CD8-positive, alpha-beta memory T cell (primary cell): ENCODE data around the gene STYXL1. TPM values are rescaled to one million over a fixed set of nuclear protein-coding genes. Genes with fewer than 3 reads are reported as not detected.

Experiments
- CTCF ChIA-PET: fragments of 350-600 bp; sonication (Branson Sonifier 250); formaldehyde crosslinking; loops from one replicate; lab custom pipeline; 2021; ENCODE audit warnings: antibody characterized with exemption; lab: Charles Lee
- POLR2A ChIA-PET: fragments of 350-600 bp; sonication (Branson Sonifier 250); formaldehyde crosslinking; loops from one replicate; lab custom pipeline; 2021; ENCODE audit warnings: antibody characterized with exemption; lab: Charles Lee
- DNase-seq, 5 donors: peaks; one replicate each; pipeline versions ENCODE4 v3.0.0 to v3.0.0-alpha.2; 2020 to 2022; ENCODE audit warnings: mixed read lengths in 1 of 5
- H3K27ac ChIP-seq: one replicate; pipeline ENCODE4 v1.7.0; 2013; ENCODE audit warnings: low read depth, mild to moderate bottlenecking, low read length, moderate library complexity
- H3K27me3 ChIP-seq: 2 replicates; pipeline ENCODE4 v1.7.0; 2013; ENCODE audit warnings: low read length, mild to moderate bottlenecking; ENCODE audit not compliant: insufficient read depth, poor library complexity, severe bottlenecking
- H3K36me3 ChIP-seq: 2 replicates; pipeline ENCODE4 v1.7.0; 2013; ENCODE audit warnings: mild to moderate bottlenecking, low read length, moderate library complexity; ENCODE audit not compliant: insufficient read depth
- H3K4me1 ChIP-seq: 2 replicates; pipeline ENCODE4 v1.7.0; 2013; ENCODE audit warnings: mild to moderate bottlenecking, low read length, moderate library complexity; ENCODE audit not compliant: insufficient read depth
- H3K4me3 ChIP-seq: 2 replicates; pipeline ENCODE4 v1.7.0; 2013; ENCODE audit warnings: mild to moderate bottlenecking, low read length
- H3K9me3 ChIP-seq: 2 replicates; pipeline ENCODE4 v1.7.0; 2013; ENCODE audit warnings: mild to moderate bottlenecking, low read length
- H3K27ac Mint-ChIP-seq, 8 donors: one replicate each; pipeline ENCODE4 v1.8.0; 2020 to 2021; ENCODE audit warnings: mixed read lengths in 8 of 8, mild to moderate bottlenecking in 6 of 8, inconsistent platforms in 3 of 8, moderate library complexity in 3 of 8
- H3K27me3 Mint-ChIP-seq, 2 donors: one replicate each; pipeline ENCODE4 v1.8.0; 2020 to 2021; ENCODE audit warnings: mixed read lengths in 2 of 2, mild to moderate bottlenecking in 1 of 2, moderate library complexity in 1 of 2
- H3K36me3 Mint-ChIP-seq, 3 donors: one replicate each; pipeline ENCODE4 v1.8.0; 2020 to 2021; ENCODE audit warnings: mixed read lengths in 3 of 3, inconsistent platforms in 1 of 3, mild to moderate bottlenecking in 1 of 3
- H3K4me1 Mint-ChIP-seq, 3 donors: one replicate each; pipeline ENCODE4 v1.8.0; 2020 to 2021; ENCODE audit warnings: mixed read lengths in 3 of 3, inconsistent platforms in 1 of 3, mild to moderate bottlenecking in 1 of 3
- H3K4me3 Mint-ChIP-seq, 7 donors: one replicate each; pipeline ENCODE4 v1.8.0; 2020 to 2021; ENCODE audit warnings: mixed read lengths in 7 of 7, mild to moderate bottlenecking in 6 of 7, moderate library complexity in 4 of 7, inconsistent platforms in 2 of 7
- H3K9me3 Mint-ChIP-seq, 5 donors: one replicate each; pipeline ENCODE4 v1.8.0; 2020 to 2022; ENCODE audit warnings: mixed read lengths in 5 of 5, mild to moderate bottlenecking in 3 of 5, moderate library complexity in 2 of 5, inconsistent platforms in 1 of 5
- polyA plus RNA-seq: library from polyadenylated mRNA; unstranded; fragments of 300-500 nt; fragmentation: Illumina TruSeq; gene quantifications from one replicate; pipeline ENCODE4 v1.2.3, GENCODE V29; 2021
- total RNA-seq, 2 experiments: library from RNA; stranded (reverse); gene quantifications; one replicate each; pipeline ENCODE4 v1.2.3, GENCODE V29; 2021

Gene STYXL1
- total and polyA plus RNA-seq, 3 experiments from 2014 or later, result 40.2 to 60.9 (median 40.7) TPM

DNA sequence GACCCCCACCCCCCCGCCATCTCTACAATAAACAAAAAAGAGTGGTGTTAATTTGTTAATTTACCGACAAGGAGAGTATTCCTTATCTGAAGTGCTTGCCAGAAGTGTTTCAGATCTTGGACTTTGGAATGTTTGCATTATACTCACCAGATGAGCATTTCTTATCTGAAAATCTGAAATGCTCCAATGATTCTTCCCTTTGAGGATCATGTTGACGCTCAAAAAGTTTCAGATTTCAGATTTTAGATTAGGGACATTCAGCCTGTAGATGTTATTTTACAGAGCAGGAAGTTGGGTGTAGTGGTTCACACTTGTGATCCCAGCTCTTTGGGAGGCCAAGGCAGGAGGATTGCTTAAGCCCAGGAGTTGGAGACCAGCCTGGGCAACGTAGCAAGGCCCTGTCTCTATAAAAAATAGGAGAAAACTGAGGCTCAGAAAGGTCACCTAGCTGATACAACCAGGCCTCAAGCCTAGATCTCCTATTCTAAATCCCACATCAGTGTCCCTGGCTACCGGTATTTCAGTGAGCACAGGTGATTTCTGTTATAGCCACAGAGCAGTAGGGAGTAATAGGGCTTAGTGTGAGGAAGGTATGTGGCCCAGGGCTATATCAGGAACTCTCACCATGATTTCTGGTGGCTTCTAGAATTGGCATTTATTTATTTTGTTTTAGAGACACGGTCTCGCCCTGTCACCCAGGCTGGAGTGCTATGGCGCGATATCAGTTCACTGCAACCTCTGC lies 88.8 kb downstream of the STYXL1 start:
- H3K27ac ChIP-seq, result no peak overlapping the region
- CTCF ChIA-PET, result no interaction called here

DNA sequence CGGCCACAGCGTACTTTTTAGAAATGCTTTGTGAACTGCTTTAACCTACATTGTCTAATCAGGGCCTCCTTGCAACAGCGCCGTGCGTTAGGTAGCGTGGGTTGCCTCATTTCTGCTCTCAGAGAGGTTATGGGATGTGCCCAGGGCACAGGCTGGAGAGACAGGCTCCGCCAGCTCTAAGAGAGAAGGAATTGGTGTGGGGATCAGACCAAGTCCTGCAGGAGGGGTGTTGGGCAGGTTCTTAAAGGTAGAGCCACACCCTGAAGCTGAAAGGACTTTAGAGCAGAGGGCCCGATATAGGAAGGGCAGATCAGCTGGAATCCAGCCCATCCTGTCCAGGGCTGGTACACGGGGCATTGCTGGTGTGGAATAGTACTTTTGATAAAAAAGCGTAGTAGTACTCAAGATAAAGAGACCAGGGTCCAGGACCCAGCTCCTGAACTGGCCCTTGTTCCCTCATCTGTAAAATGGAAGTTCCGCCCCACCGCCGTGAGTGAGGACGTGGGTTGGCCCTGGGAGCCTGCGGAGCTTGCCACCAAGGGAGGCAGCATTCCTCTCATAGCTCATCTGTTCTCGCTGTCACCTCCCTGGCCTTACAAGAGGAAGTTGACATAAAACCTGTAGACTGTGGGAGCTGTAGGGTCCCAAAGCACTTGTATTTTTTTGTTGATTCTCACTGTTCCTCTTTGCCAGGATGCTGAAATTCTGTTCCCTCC lies 90.6 kb downstream of the STYXL1 start:
- Mint-ChIP-seq H3K9me3 (no peaks in the 10 kb centered on the region), H3K27ac (no peak overlapping the region), H3K27me3 (no peaks in the 10 kb centered on the region), H3K4me1 (no peaks in the 10 kb centered on the region), H3K4me3 (no peak overlapping the region), H3K36me3 (peaks cover 0 to 70% (median 6%) of the 10 kb centered on the region in 3 donors)
- ChIA-PET POLR2A (interaction anchor here (0.5 kb wide), 1 partner anchor 358 kb away, joined by 4 read pairs; no protein-coding TSS in a partner anchor), CTCF (no interaction called here)
- Histone ChIP-seq H3K27ac (no peak overlapping the region), H3K27me3 (no peaks in the 10 kb centered on the region), H3K4me3 (no peak overlapping the region), H3K4me1 (no peaks in the 10 kb centered on the region), H3K36me3 (peaks cover 4% of the 10 kb centered on the region), H3K9me3 (no peaks in the 10 kb centered on the region)
- DNase-seq, result peak in 1 of 5 donors; percentile 12

More for the DNA sequence above, 88.8 kb downstream of the STYXL1 start:
- Mint-ChIP-seq H3K36me3 (peaks cover 0 to 73% (median 10%) of the 10 kb centered on the region in 3 donors), H3K27ac (peak overlapping the region in 1 of 8 donors; percentile 29), H3K4me3 (no peak overlapping the region), H3K9me3 (no peaks in the 10 kb centered on the region), H3K4me1 (peaks cover 0 to 5% (median 0%) of the 10 kb centered on the region in 3 donors), H3K27me3 (no peaks in the 10 kb centered on the region)
- Histone ChIP-seq H3K36me3 (peaks cover 4% of the 10 kb centered on the region), H3K27me3 (no peaks in the 10 kb centered on the region), H3K4me1 (no peaks in the 10 kb centered on the region), H3K9me3 (no peaks in the 10 kb centered on the region), H3K4me3 (no peak overlapping the region)
- DNase-seq, result no peak
- POLR2A ChIA-PET, result no interaction called here

DNA sequence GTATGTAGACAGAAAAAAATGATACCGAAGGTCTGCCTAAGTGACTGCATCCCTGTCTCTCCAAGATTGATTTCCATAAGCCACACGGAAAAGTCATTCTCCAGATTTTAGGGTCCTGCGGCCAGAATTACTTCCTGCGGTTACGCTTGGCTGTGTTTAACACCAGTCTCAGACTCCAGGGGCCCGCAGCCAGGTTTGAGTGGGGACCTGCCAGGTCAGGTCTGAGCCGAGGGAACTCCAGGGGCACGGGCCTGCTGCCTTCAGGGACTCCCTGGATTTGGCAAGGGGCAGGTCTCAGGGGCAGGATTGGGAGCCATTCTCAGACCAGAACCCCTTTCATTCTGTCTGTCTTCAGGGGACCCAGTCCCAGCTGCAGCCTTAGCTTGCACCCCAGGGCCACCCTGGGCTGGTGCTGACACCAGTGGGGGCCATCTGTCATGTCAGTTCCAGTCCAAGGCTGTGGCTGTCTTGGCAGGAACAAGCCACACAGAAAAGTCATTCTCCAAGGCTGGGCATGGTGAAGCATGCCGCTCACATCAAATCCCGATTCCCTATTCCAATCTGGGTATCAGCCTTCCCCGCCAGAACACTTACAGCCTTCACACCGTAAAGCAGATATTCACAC lies 92.4 kb downstream of the STYXL1 start:
- H3K36me3 Mint-ChIP-seq, result peaks cover 0 to 59% (median 6%) of the 10 kb centered on the region in 3 donors
- POLR2A ChIA-PET, result no interaction called here

DNA sequence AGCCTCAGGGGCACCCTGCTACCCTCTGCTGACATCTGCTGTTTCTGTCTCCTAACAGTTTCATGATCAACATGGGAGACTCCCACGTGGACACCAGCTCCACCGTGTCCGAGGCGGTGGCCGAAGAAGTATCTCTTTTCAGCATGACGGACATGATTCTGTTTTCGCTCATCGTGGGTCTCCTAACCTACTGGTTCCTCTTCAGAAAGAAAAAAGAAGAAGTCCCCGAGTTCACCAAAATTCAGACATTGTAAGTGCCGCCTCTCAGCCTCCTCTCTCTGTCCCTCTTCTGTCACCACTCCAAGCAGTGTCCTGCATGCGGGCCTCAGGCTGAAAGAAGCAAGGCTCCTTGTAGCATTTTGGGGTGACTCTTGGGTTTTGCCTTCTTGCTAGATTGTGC lies 93.9 kb downstream of the STYXL1 start:
- H3K9me3 Mint-ChIP-seq, result no peaks in the 10 kb centered on the region
- Histone ChIP-seq H3K27me3 (no peaks in the 10 kb centered on the region), H3K9me3 (no peaks in the 10 kb centered on the region), H3K4me3 (no peak overlapping the region), H3K27ac (no peak overlapping the region), H3K36me3 (peaks cover 4% of the 10 kb centered on the region), H3K4me1 (no peaks in the 10 kb centered on the region)
- ChIA-PET POLR2A (interaction anchor here (0.6 kb wide), 1 partner anchor 15 kb away, joined by 3 read pairs; no protein-coding TSS in a partner anchor), CTCF (no interaction called here)
- peak in 1 of 5 donors; percentile 3 for DNase-seq
- H3K4me3 Mint-ChIP-seq, result no peak overlapping the region
- H3K27me3 Mint-ChIP-seq, result no peaks in the 10 kb centered on the region
- peaks cover 0 to 4% (median 0%) of the 10 kb centered on the region in 3 donors for H3K4me1 Mint-ChIP-seq
- peak overlapping the region in 2 of 8 donors; percentile 58 to 68 for H3K27ac Mint-ChIP-seq
- H3K36me3 Mint-ChIP-seq, result peaks cover 0 to 48% (median 6%) of the 10 kb centered on the region in 3 donors

More for the DNA sequence above, 92.4 kb downstream of the STYXL1 start:
- Histone ChIP-seq H3K4me3 (no peak overlapping the region), H3K4me1 (no peaks in the 10 kb centered on the region), H3K27ac (no peak overlapping the region), H3K36me3 (peaks cover 4% of the 10 kb centered on the region), H3K9me3 (no peaks in the 10 kb centered on the region), H3K27me3 (no peaks in the 10 kb centered on the region)
- CTCF ChIA-PET, result no interaction called here
- no peak overlapping the region for H3K4me3 Mint-ChIP-seq
- H3K27ac Mint-ChIP-seq, result no peak overlapping the region
- no peaks in the 10 kb centered on the region for H3K9me3 Mint-ChIP-seq
- no peaks in the 10 kb centered on the region for H3K4me1 Mint-ChIP-seq
- no peaks in the 10 kb centered on the region for H3K27me3 Mint-ChIP-seq
- no peak for DNase-seq

DNA sequence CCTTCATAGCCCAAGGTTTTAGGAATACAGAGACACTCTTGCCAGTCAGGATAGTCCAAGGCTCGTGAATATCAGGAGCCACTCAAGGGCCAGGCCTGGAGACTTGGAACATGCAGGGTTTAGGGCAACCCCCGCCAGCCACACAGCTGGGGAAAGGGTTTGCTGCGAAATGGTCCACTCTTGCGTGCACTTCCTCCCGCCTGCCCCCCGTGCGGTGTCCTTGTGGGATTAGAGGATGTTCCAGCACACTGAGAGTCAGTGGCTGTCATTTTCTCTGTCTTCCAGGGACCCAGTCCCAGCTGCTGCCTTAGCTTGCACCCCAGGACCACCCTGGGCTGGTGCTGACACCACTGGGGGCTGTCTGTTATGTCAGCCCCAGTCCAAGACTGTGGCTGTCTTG lies 94.4 kb downstream of the STYXL1 start:
- no peaks in the 10 kb centered on the region for H3K9me3 ChIP-seq
- H3K27ac ChIP-seq, result no peak overlapping the region
- no peaks in the 10 kb centered on the region for H3K27me3 ChIP-seq
- H3K4me1 ChIP-seq, result no peaks in the 10 kb centered on the region
- H3K4me3 Mint-ChIP-seq, result no peak overlapping the region
- H3K36me3 ChIP-seq, result peaks cover 4% of the 10 kb centered on the region
- H3K27ac Mint-ChIP-seq, result no peak overlapping the region
- CTCF ChIA-PET, result no interaction called here
- no peak for DNase-seq
- no peaks in the 10 kb centered on the region for H3K27me3 Mint-ChIP-seq
- H3K9me3 Mint-ChIP-seq, result no peaks in the 10 kb centered on the region
- POLR2A ChIA-PET, result no interaction called here
- peaks cover 0 to 9% (median 0%) of the 10 kb centered on the region in 3 donors for H3K4me1 Mint-ChIP-seq
- H3K4me3 ChIP-seq, result no peak overlapping the region
- peaks cover 0 to 48% (median 6%) of the 10 kb centered on the region in 3 donors for H3K36me3 Mint-ChIP-seq

DNA sequence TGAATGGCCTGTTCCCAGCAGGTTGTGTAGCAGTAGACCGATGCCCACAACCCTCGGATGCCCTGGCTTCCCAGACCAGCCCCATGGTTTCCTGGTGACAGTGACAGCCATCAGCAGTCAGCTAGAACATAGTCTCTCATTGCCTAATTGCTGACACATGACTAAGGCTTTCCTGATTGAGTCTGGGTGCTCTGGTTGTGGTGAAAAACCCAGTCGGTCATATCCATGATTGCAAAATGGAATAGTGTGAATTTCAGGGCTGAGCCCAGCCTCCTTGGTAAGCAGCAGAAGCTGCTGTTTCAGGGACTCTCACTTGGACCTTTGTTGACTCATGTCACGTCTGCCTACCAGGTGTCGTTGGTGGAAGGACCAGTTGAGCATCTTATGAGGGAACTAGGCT lies 96.3 kb downstream of the STYXL1 start:
- H3K4me1 Mint-ChIP-seq, result peaks cover 0 to 17% (median 0%) of the 10 kb centered on the region in 3 donors
- no peaks in the 10 kb centered on the region for H3K27me3 ChIP-seq
- no peak for DNase-seq
- no peak overlapping the region for H3K4me3 ChIP-seq
- no peaks in the 10 kb centered on the region for H3K27me3 Mint-ChIP-seq
- CTCF ChIA-PET, result no interaction called here
- H3K4me1 ChIP-seq, result no peaks in the 10 kb centered on the region
- no peaks in the 10 kb centered on the region for H3K9me3 ChIP-seq
- H3K27ac ChIP-seq, result no peak overlapping the region
- H3K27ac Mint-ChIP-seq, result no peak overlapping the region
- POLR2A ChIA-PET, result no interaction called here
- H3K9me3 Mint-ChIP-seq, result no peaks in the 10 kb centered on the region
- H3K36me3 ChIP-seq, result peaks cover 4% of the 10 kb centered on the region
- no peak overlapping the region for H3K4me3 Mint-ChIP-seq
- peaks cover 0 to 40% (median 6%) of the 10 kb centered on the region in 3 donors for H3K36me3 Mint-ChIP-seq

DNA sequence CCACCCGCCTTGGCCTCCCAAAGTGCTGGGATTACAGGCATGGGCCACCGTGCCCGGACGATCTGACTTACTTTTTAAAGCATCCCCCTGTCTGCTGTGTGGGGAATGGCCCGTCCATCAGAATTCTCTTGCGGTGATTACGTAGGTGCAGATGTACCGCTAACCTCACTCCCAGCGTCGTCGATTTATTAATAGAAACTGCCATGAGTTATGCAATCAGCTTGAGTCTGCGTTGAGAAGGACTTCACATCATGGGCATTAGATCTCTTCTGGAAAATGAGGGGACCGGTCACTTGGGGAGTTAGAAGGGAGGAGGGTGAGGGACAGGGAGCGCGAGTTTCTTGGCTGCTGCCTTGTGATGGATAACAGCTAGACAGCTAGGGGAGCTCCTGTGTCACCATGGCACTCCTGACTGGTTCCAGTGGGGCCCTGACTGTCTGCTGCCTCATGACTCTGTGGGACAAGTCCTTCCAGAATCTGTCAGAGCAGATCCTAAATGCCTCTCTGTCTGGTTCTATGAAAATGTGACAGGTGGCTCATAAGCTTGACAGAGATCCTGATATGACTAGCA lies 97.6 kb downstream of the STYXL1 start:
- CTCF ChIA-PET, result no interaction called here
- peaks cover 4 to 29% (median 4%) of the 10 kb centered on the region in 3 donors for H3K4me1 Mint-ChIP-seq

More for the DNA sequence above, 97.6 kb downstream of the STYXL1 start:
- Histone ChIP-seq H3K4me3 (no peak overlapping the region), H3K9me3 (no peaks in the 10 kb centered on the region), H3K27ac (no peak overlapping the region), H3K4me1 (no peaks in the 10 kb centered on the region), H3K36me3 (no peaks in the 10 kb centered on the region), H3K27me3 (no peaks in the 10 kb centered on the region)
- Mint-ChIP-seq H3K9me3 (no peaks in the 10 kb centered on the region), H3K27ac (no peak overlapping the region), H3K27me3 (no peaks in the 10 kb centered on the region), H3K36me3 (peaks cover 0 to 29% (median 3%) of the 10 kb centered on the region in 3 donors), H3K4me3 (no peak overlapping the region)
- POLR2A ChIA-PET, result no interaction called here
- DNase-seq, result no peak
